Uterus (tissue), 4 donors: ENCODE measurements around the gene GLIS1. TPM values are rescaled to one million over a fixed set of nuclear protein-coding genes. Genes with fewer than 3 reads are reported as not detected.

Experiments used
- DNase-seq, 2 donors: peaks; one replicate each; pipeline ENCODE4 v3.0.0-alpha.2; 2019 to 2020
- H3K27ac ChIP-seq, 2 donors: fragments of 200-600 bp; sonication (generic); 1 replicate in 1 of 2; 2 replicates in 1 of 2; pipeline ENCODE4 v1.5.1; 2016 to 2018
- H3K27me3 ChIP-seq, 2 donors: fragments of 200-600 bp; sonication (generic); one replicate each; pipeline ENCODE4 v1.5.1; 2018 to 2019; ENCODE audit warnings: control low read depth in 1 of 2
- H3K36me3 ChIP-seq, 2 donors: fragments of 200-600 bp; sonication (generic); one replicate each; pipeline ENCODE4 v1.5.1; 2019; ENCODE audit warnings: control low read depth in 1 of 2
- H3K4me1 ChIP-seq, 2 donors: fragments of 200-600 bp; sonication (generic); one replicate each; pipeline ENCODE4 v1.5.1; 2018 to 2019; ENCODE audit warnings: control low read depth in 1 of 2
- H3K4me3 ChIP-seq, 2 donors: fragments of 200-600 bp; sonication (generic); 1 replicate in 1 of 2; 2 replicates in 1 of 2; pipeline ENCODE4 v1.5.1; 2018 to 2019; ENCODE audit warnings: mild to moderate bottlenecking in 1 of 2
- H3K9me3 ChIP-seq, 2 donors: fragments of 200-600 bp; sonication (generic); one replicate each; pipeline ENCODE4 v1.5.1; 2019; ENCODE audit warnings: control low read depth in 1 of 2
- CTCF ChIP-seq, 4 experiments: fragments of 200-600 bp in 2 of 4; fragments of 450-650 bp in 2 of 4; sonication (generic) in 2 of 4; IDR thresholded peaks; one replicate each; pipeline ENCODE4 v1.5.1; 2016 to 2019; ENCODE audit warnings: antibody characterized with exemption in 4 of 4, mild to moderate bottlenecking in 2 of 4, moderate library complexity in 1 of 4
- POLR2A ChIP-seq, 2 donors: fragments of 450-650 bp; IDR thresholded peaks; one replicate each; pipeline ENCODE4 v1.6.1; 2016; ENCODE audit warnings: antibody characterized with exemption in 2 of 2, mild to moderate bottlenecking in 1 of 2, moderate library complexity in 1 of 2
- intact Hi-C: fragments of 100-400 bp; cut with DNase I; formaldehyde crosslinking; loops from one replicate; pipeline ENCODE4 v1.15.1; 2023; ENCODE audit warnings: low total_unique reads
- total RNA-seq, 4 donors: library from RNA; depleted of rRNA in 3 of 4; stranded (reverse); fragments of >200 nt in 3 of 4; gene quantifications; one replicate each; pipeline versions ENCODE4 v1.1.0 to v1.2.4, GENCODE V29; 2014 to 2023
- donor health status: DM: yes; HTN: yes; CAD: no.

Gene GLIS1
- total RNA-seq, 4 donors from 2014 or later = 0.21 to 1.0 TPM; not detected in 2

GRCh38 chr1:53550201-53550741, 188.7 kb downstream of the GLIS1 start:
- Histone ChIP-seq H3K27ac (no peak overlapping the region), H3K4me3 (no peak overlapping the region), H3K4me1 (no peaks in the 10 kb centered on the region), H3K9me3 (no peaks in the 10 kb centered on the region), H3K27me3 (no peaks in the 10 kb centered on the region), H3K36me3 (no peaks in the 10 kb centered on the region)
- DNase-seq = peak; percentile 34 to 47
- intact Hi-C loops = no loop called here
- no peak for TF ChIP-seq CTCF (IDR thresholded peaks at IDR 0.05)
- no peak for TF ChIP-seq POLR2A (IDR thresholded peaks at IDR 0.05)

- no peak overlapping the region for H3K27ac ChIP-seq
- H3K4me3 ChIP-seq = no peak overlapping the region
- TF ChIP-seq CTCF (IDR thresholded peaks at IDR 0.05) (no peak), POLR2A (IDR thresholded peaks at IDR 0.05) (no peak)
- H3K4me1 ChIP-seq = no peaks in the 10 kb centered on the region
- peak in 1 of 2 donors; percentile 2 for DNase-seq
- H3K27me3 ChIP-seq = no peaks in the 10 kb centered on the region
- no peaks in the 10 kb centered on the region for H3K9me3 ChIP-seq
- intact Hi-C loops = no loop called here
- H3K36me3 ChIP-seq = no peaks in the 10 kb centered on the region
Measured at GRCh38 chr1:53549781-53550180, 189.2 kb downstream of the GLIS1 start.

GRCh38 chr1:53549287-53549686, 189.7 kb downstream of the GLIS1 start:
- intact Hi-C loops = no loop called here

GRCh38 chr1:53548031-53548491, 190.9 kb downstream of the GLIS1 start:
- no peak overlapping the region for H3K27ac ChIP-seq
- no peak overlapping the region for H3K4me3 ChIP-seq
- H3K4me1 ChIP-seq = no peaks in the 10 kb centered on the region
- TF ChIP-seq POLR2A (IDR thresholded peaks at IDR 0.05) (no peak), CTCF (IDR thresholded peaks at IDR 0.05) (no peak)
- intact Hi-C loops = no loop called here
- no peaks in the 10 kb centered on the region for H3K27me3 ChIP-seq
- no peaks in the 10 kb centered on the region for H3K9me3 ChIP-seq
- H3K36me3 ChIP-seq = no peaks in the 10 kb centered on the region
- DNase-seq = peak in 1 of 2 donors; percentile 8

More at GRCh38 chr1:53549287-53549686, 189.7 kb downstream of the GLIS1 start:
- no peak overlapping the region for H3K4me3 ChIP-seq
- H3K36me3 ChIP-seq = no peaks in the 10 kb centered on the region
- H3K27me3 ChIP-seq = no peaks in the 10 kb centered on the region
- H3K9me3 ChIP-seq = no peaks in the 10 kb centered on the region
- H3K27ac ChIP-seq = no peak overlapping the region
- H3K4me1 ChIP-seq = no peaks in the 10 kb centered on the region
- DNase-seq = no peak
- no peak for TF ChIP-seq CTCF (IDR thresholded peaks at IDR 0.05)
- no peak for TF ChIP-seq POLR2A (IDR thresholded peaks at IDR 0.05)

- Histone ChIP-seq H3K4me3 (no peak overlapping the region), H3K27me3 (no peaks in the 10 kb centered on the region), H3K36me3 (no peaks in the 10 kb centered on the region), H3K9me3 (no peaks in the 10 kb centered on the region), H3K27ac (no peak overlapping the region), H3K4me1 (no peaks in the 10 kb centered on the region)
- peak; percentile 6 to 9 for DNase-seq
- no peak for TF ChIP-seq POLR2A (IDR thresholded peaks at IDR 0.05)
- TF ChIP-seq CTCF (IDR thresholded peaks at IDR 0.05) = no peak
- intact Hi-C loops = no loop called here
Measured at GRCh38 chr1:53547231-53547790, 191.7 kb downstream of the GLIS1 start.
